GM12873 (cell line): ENCODE results near the gene ASGR1.
A peak's percentile ranks its signal among the peaks of the same experiment; 100 is the strongest.

Experiments used
- CTCF ChIP-seq: IDR thresholded peaks from 2 replicates; pipeline ENCODE4 v1.5.1; 2012; ENCODE audit warnings: low read depth, mild to moderate bottlenecking, moderate library complexity, low read length, control low read depth; ENCODE audit not compliant: insufficient read depth; ENCODE audit errors: missing control alignments

Gene ASGR1

GRCh38 chr17:7183433-7184090 is 4.4 kb upstream of the ASGR1 start:
- no peak for TF ChIP-seq CTCF

GRCh38 chr17:7178973-7179316 is 225 bp downstream of the ASGR1 start:
- TF ChIP-seq CTCF: no peak

- TF ChIP-seq CTCF: no peak
These were observed 1.2 kb downstream of the ASGR1 start for GRCh38 chr17:7177954-7178477.

- TF ChIP-seq CTCF: peak; percentile 94
These were observed 1.8 kb downstream of the ASGR1 start for GRCh38 chr17:7177191-7177953.

- no peak for TF ChIP-seq CTCF
These were observed 2.4 kb downstream of the ASGR1 start for GRCh38 chr17:7176841-7177190.

GRCh38 chr17:7176107-7176840 is 2.9 kb downstream of the ASGR1 start:
- no peak for TF ChIP-seq CTCF

GRCh38 chr17:7175330-7175733 is 3.8 kb downstream of the ASGR1 start:
- no peak for TF ChIP-seq CTCF
